GM12864 (cell line): ENCODE data around the gene TLX1.

Experiments used
- DNase-seq: peaks from one replicate; pipeline ENCODE4 v3.0.0-alpha.2; 2011; ENCODE audit warnings: low read depth
- H3K4me3 ChIP-seq: 2 replicates; pipeline ENCODE4 v1.5.1; 2011; ENCODE audit warnings: mild to moderate bottlenecking, low read depth, low read length, control low read depth
- TF ChIP-seq, protein P1 (sequence below): IDR thresholded peaks from 2 replicates; pipeline ENCODE4 v1.5.1; 2011; ENCODE audit warnings: low read depth, mild to moderate bottlenecking, moderate library complexity, low read length, control low read depth, inconsistent platforms; ENCODE audit errors: missing control alignments

TLX1 gene

DNA sequence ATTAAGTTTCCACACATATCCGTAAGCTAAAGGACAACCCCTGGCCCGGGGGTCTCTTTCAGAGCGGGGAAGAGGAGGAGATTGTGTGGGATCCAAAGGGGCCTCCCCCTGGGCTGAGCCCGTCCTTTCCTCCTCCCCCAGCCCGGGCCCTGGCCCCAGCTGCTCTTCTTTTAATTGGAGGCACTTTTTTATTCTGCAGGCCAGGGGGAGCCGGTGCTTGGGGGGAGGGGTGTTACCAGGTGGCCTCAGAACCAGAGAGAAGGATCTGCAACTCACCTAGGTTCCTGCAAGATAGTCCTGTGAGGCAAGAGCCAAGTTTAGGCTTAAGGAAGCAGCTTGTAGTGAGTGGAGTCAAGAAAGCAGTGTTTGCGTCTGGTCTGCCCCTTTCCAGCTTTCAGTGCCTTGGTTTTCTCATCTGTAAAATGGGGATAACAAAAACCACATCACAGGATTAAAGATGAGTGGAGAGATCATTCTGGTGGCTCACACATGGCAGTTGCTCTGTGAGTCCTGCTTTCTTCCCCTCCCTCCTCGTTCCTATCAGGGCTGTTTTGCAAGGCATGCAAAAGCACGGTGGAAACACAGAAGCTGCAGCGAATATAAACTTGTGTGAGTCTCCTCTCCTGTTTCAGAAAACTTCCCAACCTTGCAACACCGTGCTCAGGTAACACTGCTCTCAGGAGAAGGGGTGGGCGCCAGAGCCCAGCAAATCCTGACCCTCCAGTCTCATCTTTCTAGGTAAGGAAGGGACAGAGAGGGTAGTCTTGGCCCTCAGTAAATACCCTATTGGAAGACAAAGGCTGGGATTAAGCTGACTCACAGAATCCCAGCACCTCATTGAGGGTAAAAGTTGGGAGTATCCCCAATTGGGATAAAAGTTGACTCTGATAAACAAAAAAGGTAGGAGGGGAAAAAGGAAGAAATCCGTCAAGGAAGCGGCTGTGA is 4.1 kb upstream of the TLX1 start:
- TF ChIP-seq, protein P1, sequence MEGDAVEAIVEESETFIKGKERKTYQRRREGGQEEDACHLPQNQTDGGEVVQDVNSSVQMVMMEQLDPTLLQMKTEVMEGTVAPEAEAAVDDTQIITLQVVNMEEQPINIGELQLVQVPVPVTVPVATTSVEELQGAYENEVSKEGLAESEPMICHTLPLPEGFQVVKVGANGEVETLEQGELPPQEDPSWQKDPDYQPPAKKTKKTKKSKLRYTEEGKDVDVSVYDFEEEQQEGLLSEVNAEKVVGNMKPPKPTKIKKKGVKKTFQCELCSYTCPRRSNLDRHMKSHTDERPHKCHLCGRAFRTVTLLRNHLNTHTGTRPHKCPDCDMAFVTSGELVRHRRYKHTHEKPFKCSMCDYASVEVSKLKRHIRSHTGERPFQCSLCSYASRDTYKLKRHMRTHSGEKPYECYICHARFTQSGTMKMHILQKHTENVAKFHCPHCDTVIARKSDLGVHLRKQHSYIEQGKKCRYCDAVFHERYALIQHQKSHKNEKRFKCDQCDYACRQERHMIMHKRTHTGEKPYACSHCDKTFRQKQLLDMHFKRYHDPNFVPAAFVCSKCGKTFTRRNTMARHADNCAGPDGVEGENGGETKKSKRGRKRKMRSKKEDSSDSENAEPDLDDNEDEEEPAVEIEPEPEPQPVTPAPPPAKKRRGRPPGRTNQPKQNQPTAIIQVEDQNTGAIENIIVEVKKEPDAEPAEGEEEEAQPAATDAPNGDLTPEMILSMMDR: no peak
- no peak overlapping the region for H3K4me3 ChIP-seq
- DNase-seq: no peak

DNA sequence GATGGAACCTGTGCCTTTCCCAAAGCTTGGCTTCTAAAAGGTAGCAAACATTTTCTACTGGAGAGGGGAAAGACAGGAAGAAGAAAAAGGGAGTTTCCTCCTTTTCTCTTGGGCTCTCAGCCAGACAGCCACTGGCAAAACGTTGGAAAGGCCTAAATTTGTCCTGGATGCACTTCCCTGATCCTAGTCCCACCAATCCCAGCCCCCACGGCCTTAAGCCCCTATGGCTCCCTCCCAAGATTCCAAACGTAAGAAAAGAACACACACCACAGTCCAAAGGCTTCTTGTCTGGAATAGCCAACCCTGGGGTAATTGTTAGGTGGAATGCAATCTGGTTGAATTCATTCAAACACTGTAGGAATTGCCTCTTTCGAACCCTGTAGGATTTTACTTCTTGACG is 959 bp upstream of the TLX1 start:
- TF ChIP-seq, protein P1: no peak
- H3K4me3 ChIP-seq: no peak overlapping the region

DNA sequence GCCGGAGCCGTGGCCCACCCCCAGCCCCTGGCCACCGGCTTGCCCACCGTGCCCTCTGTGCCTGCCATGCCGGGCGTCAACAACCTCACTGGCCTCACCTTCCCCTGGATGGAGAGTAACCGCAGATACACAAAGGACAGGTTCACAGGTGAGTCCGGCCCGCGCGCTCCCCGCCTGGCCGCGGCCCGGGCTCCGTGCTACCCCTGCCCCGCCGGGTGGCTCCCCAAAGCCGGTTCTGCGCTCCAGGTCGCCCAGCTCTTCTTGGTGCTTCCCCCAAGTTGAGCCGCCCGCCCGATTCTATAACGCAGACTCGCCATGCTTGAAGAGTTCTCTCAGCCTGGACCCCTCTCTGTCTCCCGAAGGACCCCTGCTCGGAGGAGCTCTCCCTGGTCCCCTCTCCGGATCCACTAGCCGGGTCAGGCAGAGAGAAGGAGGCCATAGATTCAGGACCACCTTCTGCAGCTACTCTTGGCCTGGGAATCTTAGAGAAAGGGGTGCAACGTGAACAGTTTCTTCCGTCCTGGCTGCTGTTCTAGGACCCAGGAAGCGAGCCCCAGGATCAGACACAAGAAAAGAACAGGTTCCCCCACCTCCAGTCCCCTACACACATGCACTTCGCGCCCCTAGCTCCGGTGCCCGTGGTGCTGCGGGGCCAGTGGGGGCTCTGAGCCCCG is 999 bp downstream of the TLX1 start:
- H3K4me3 ChIP-seq: no peak overlapping the region
- TF ChIP-seq, protein P1: no peak
- DNase-seq: no peak

More for the DNA sequence above, 959 bp upstream of the TLX1 start:
- no peak for DNase-seq

DNA sequence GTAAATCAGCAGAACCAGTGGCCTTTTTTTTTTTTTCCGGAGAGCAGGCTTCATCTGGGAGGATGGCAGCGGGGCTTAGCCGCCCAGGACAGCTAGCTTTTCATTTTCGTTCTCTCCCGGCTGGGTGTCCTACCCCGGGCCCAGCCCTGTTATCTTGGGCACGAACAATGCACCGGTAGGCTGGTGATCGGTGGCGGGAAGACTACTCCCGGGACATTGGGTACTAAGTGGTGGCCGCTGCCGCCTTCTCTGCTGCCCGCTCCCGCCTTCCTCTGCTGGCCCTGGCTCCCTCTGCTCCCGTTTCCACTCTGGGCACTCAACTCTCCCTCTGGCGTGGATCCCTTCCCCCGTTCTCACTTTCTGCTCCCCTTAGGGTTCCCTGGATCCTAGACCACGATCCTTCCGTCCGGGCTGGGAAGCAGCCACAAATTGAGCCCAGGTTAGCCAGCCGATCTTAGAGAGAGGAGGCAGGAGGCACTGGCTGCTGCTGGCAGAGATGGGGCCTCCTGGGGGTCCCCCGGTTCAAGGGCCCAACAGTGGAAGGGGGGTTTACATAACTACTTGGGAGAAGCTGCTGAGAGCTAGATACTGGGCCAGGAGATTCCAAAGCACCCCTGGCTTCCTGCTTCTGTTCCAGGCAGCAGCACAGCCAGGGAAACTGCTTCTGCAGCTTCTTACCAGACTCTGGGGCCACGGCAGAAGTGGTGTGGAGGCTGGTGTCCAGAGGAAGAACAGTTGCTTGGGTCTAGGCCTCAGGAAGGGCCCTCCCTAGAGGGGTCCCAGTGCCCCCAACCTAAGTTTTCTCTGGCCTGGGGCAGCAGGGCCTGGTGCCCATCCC is 1.8 kb downstream of the TLX1 start:
- TF ChIP-seq, protein P1: no peak
- DNase-seq: no peak
- H3K4me3 ChIP-seq: no peak overlapping the region

DNA sequence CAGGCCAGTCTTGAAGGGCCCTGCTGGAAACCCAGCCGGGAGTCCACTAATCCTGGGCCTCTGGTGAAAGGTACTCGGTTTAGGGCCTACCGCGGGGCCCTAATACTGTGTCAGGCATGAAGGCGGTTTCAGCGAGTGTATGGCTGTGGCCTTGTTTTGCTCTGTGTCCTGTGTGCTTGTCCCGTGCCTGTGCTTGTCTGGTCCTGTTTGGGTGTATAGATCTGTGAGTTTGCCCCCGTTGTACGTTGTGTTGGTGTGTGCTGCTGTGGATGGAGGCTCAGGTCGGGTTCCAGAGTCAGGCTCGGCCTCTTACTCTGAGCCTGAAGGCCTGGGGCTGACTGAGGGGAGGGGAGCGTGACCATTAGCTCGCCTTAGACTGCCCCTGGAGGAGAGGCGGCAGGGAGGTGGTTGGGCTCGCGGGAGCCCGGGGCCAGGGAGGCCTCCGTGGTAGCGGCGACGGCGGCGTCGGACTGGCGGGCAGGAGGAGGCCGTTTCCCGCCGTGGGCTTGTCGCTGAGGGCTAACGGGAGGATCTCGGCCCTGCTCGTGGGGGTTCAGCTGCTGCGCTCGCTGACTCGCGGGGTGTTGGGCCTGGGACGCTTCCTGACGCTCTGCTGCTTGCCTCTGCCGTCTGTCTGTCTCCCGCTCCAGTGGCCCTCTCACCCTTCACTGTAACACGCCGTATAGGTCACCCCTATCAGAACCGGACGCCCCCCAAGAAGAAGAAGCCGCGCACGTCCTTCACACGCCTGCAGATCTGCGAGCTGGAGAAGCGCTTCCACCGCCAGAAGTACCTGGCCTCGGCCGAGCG is 2.6 kb downstream of the TLX1 start:
- DNase-seq: no peak
- H3K4me3 ChIP-seq: no peak overlapping the region

More for the DNA sequence above, 2.6 kb downstream of the TLX1 start:
- TF ChIP-seq, protein P1: no peak
